Kidney (tissue), 14 donors: ENCODE results near the gene PSME2. TPM values are rescaled to one million over a fixed set of nuclear protein-coding genes. Genes with fewer than 3 reads are reported as not detected.

Experiments
- DNase-seq, 5 donors: peaks; one replicate each; pipeline ENCODE4 v3.0.0-alpha.2; 2013 to 2020
- FAIRE-seq: peaks from 2 replicates; lab custom pipeline; 2012; peaks lifted over from hg19 to GRCh38; lab: Jason Lieb, UNC
- H3K27ac ChIP-seq, 2 donors: one replicate each; pipeline ENCODE4 v1.7.0; 2013; ENCODE audit warnings: low read depth in 2 of 2, low read length in 2 of 2, inconsistent platforms in 1 of 2
- H3K27me3 ChIP-seq: one replicate; pipeline ENCODE4 v1.7.1; 2013; ENCODE audit warnings: low read length, inconsistent platforms; ENCODE audit not compliant: control insufficient read depth, insufficient read depth
- H3K36me3 ChIP-seq, 3 donors: one replicate each; pipeline versions ENCODE4 v1.7.0 to v1.7.1; 2013; ENCODE audit warnings: low read length in 3 of 3, control low read depth in 1 of 3, inconsistent platforms in 1 of 3; ENCODE audit not compliant: insufficient read depth in 3 of 3, control insufficient read depth in 2 of 3
- H3K4me1 ChIP-seq, 3 donors: one replicate each; pipeline versions ENCODE4 v1.7.0 to v1.7.1; 2013; ENCODE audit warnings: low read length in 3 of 3, inconsistent platforms in 1 of 3, low read depth in 1 of 3; ENCODE audit not compliant: control insufficient read depth in 2 of 3, insufficient read depth in 2 of 3
- H3K4me3 ChIP-seq, 3 donors: one replicate each; pipeline versions ENCODE4 v1.7.0 to v1.8.1; 2013; ENCODE audit warnings: low read length in 3 of 3, control low read depth in 1 of 3, inconsistent platforms in 1 of 3
- H3K9ac ChIP-seq, 3 donors: one replicate each; pipeline versions ENCODE4 v1.7.0 to v1.7.1; 2013; ENCODE audit warnings: low read length in 3 of 3, control low read depth in 1 of 3, inconsistent platforms in 1 of 3
- H3K9me3 ChIP-seq, 3 donors: one replicate each; pipeline versions ENCODE4 v1.7.0 to v1.7.1; 2013; ENCODE audit warnings: low read length in 3 of 3, control low read depth in 1 of 3, inconsistent platforms in 1 of 3; ENCODE audit not compliant: control insufficient read depth in 2 of 3, insufficient read depth in 1 of 3
- intact Hi-C: fragments of 100-400 bp; cut with DNase I; formaldehyde crosslinking; loops from one replicate; pipeline ENCODE4 v1.11.1; 2022
- polyA plus RNA-seq: library from polyadenylated mRNA; stranded (reverse); fragments of 350-450 nt; fragmentation: Illumina TruSeq; extraction: RNeasy Lipid Tissue Mini Kit (QIAGEN cat#74804); gene quantifications from one replicate; pipeline ENCODE4 v1.2.3, GENCODE V29; 2014; ENCODE audit warnings: low read depth, low replicate concordance; ENCODE audit not compliant: insufficient read depth
- total RNA-seq: library from RNA; stranded (reverse); fragmentation: NEBNext Ultra II Directional; extraction: Animal tissue kit (Norgen Biotek cat#: 25700); gene quantifications from one replicate; pipeline ENCODE4 v1.2.1, GENCODE V29; 2021
- TF ChIP-seq, protein P1 (sequence below): IDR thresholded peaks from 3 replicates; pipeline ENCODE4 v1.5.1; 2012; ENCODE audit warnings: mild to moderate bottlenecking, moderate library complexity, borderline replicate concordance; ENCODE audit not compliant: insufficient read depth; ENCODE audit errors: extremely low read depth
- donor health status: control.
- donor health status: control.
- donor health status: control.
- donor health status: control.
- donor health status: control.
- donor health status: DM: yes; HTN: yes; CAD: no.
- donor health status: Normal renal cell carcinoma (clear cell type).

Gene PSME2
- total and polyA plus RNA-seq, 2 donors from 2014 or later = 148 to 289 TPM

DNA sequence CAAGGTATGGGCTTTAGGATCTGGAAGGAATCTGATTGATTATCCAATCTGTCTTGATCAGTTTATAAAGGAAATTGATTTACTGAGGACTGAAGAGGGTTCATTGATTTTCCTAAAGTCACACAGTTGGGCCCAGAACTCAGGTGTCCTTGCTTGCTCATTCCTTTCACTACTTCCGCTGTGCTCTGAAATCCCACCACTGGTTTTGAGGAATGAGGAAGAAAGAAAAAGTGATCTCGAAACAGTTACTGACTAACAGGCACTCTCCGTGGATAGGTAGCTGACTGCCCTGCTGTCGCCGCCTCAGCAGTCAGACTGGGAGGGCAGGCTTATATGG is 16.1 kb downstream of the PSME2 start, which contains the start of gene FITM1:
Gene FITM1 (plus strand): TSS at position 280 of the 337 bp plus-strand sequence. CDS start 905 bp downstream, outside the sequence.
- no peak within 1 kb of the TSS for H3K4me3 ChIP-seq
- H3K9me3 ChIP-seq = no peaks in the 10 kb centered on the region
- H3K27me3 ChIP-seq = no peaks in the 10 kb centered on the region
- TF ChIP-seq, protein P1, sequence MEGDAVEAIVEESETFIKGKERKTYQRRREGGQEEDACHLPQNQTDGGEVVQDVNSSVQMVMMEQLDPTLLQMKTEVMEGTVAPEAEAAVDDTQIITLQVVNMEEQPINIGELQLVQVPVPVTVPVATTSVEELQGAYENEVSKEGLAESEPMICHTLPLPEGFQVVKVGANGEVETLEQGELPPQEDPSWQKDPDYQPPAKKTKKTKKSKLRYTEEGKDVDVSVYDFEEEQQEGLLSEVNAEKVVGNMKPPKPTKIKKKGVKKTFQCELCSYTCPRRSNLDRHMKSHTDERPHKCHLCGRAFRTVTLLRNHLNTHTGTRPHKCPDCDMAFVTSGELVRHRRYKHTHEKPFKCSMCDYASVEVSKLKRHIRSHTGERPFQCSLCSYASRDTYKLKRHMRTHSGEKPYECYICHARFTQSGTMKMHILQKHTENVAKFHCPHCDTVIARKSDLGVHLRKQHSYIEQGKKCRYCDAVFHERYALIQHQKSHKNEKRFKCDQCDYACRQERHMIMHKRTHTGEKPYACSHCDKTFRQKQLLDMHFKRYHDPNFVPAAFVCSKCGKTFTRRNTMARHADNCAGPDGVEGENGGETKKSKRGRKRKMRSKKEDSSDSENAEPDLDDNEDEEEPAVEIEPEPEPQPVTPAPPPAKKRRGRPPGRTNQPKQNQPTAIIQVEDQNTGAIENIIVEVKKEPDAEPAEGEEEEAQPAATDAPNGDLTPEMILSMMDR = no peak
- H3K36me3 ChIP-seq = no peaks in the 10 kb centered on the region
- peak within 1 kb of the TSS; percentile 58 to 90 for H3K27ac ChIP-seq
- FAIRE-seq (no peak), DNase-seq (peak in 3 of 5 donors; percentile 18 to 78 (median 20))
- H3K9ac ChIP-seq = no peak within 1 kb of the TSS
- intact Hi-C loops = no loop called here
- H3K4me1 ChIP-seq = peaks cover 0 to 18% (median 13%) of the 10 kb centered on the region in 3 donors

DNA sequence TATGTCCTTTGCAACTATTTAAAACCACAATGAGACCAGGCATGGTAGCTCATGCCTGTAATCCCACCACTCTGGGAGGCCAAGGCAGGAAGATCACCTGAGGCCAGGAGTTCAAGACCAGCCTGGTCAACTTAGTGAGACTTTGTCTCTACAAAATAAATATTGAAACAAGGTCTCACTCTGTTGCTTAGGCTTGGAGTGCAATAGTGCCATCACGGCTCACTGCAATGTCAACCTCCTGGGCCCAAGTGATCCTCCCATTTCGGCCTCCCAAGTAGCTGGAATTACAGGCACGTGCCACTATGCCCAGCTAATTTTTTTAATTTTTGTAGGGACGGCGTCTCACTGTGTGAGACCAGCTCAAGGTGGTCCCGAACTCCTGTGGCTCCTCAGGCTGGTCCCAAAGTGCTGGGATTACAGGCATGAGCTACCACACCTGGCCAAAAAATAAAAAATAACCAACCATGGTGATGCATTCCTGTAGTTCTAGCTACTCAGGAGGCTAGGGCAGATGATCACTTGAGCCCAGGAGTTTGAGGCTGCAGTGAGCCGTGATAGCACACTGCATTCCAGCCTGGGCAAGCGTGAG is 16.9 kb downstream of the PSME2 start:
- DNase-seq (no peak), FAIRE-seq (no peak)
- Histone ChIP-seq H3K36me3 (no peaks in the 10 kb centered on the region), H3K4me1 (peaks cover 0 to 17% (median 10%) of the 10 kb centered on the region in 3 donors), H3K9me3 (no peaks in the 10 kb centered on the region), H3K4me3 (no peak overlapping the region), H3K27me3 (no peaks in the 10 kb centered on the region), H3K27ac (no peak overlapping the region), H3K9ac (no peak overlapping the region)
- intact Hi-C loops = no loop called here
- TF ChIP-seq, protein P1 = no peak

DNA sequence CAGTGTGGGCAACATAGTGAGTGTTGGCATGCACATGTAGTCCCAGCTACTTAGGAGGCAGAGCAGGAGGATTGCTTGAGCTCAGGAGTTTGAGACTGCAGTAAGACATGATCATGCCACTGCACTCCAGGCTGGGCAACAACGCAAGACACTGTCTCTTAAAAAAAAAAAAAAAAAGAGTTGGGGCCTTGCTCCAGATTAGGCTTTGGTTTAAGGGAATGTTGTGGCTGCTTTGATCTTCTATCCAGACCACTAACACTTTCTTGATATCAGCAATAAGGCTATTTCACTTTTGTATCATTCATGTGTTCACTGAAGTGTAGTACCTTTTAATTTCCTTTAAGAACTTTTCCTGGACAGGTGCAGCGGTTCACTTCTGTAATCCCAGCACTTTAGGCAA is 18.7 kb downstream of the PSME2 start:
- FAIRE-seq = no peak
- no peak overlapping the region for H3K9ac ChIP-seq

More for the DNA sequence above, 18.7 kb downstream of the PSME2 start:
- Histone ChIP-seq H3K27ac (no peak overlapping the region), H3K36me3 (peaks cover 0 to 13% (median 10%) of the 10 kb centered on the region in 3 donors), H3K9me3 (no peaks in the 10 kb centered on the region), H3K4me3 (no peak overlapping the region), H3K4me1 (peaks cover 0 to 16% (median 10%) of the 10 kb centered on the region in 3 donors), H3K27me3 (no peaks in the 10 kb centered on the region)
- TF ChIP-seq, protein P1 = no peak
- intact Hi-C loops = no loop called here
- no peak for DNase-seq
